ENCODE measurements around the gene SULT1C4. TPM values are rescaled to one million over a fixed set of nuclear protein-coding genes. Genes with fewer than 3 reads are reported as not detected.

SULT1C4 gene
- total RNA-seq, 1 donor from 2014 or later, result 4.5 TPM

- FAIRE-seq (no peak), DNase-seq (ENCODE audit: low spot score in 2 of 2) (no peak)
Measured at GRCh38 chr2:108369153-108369552, 8.6 kb upstream of the SULT1C4 start.

GRCh38 chr2:108370080-108370479 lies 7.7 kb upstream of the SULT1C4 start:
- FAIRE-seq (no peak), DNase-seq (ENCODE audit: low spot score in 2 of 2) (no peak)

- FAIRE-seq (no peak), DNase-seq (ENCODE audit: low spot score in 2 of 2) (no peak)
Measured at GRCh38 chr2:108376774-108377173, 980 bp upstream of the SULT1C4 start.

GRCh38 chr2:108377401-108377800 lies 353 bp upstream of the SULT1C4 start:
- FAIRE-seq (no peak), DNase-seq (ENCODE audit: low spot score in 2 of 2) (no peak)

- FAIRE-seq (no peak), DNase-seq (ENCODE audit: low spot score in 2 of 2) (no peak)
Measured at GRCh38 chr2:108378851-108379250, 1.1 kb downstream of the SULT1C4 start.

GRCh38 chr2:108382196-108382595 lies 4.4 kb downstream of the SULT1C4 start:
- FAIRE-seq, result no peak

GRCh38 chr2:108383146-108383830 lies 5.5 kb downstream of the SULT1C4 start:
- DNase-seq (ENCODE audit: low spot score in 2 of 2), result no peak
- FAIRE-seq, result no peak

More at GRCh38 chr2:108382196-108382595, 4.4 kb downstream of the SULT1C4 start:
- no peak for DNase-seq (ENCODE audit: low spot score in 2 of 2)

- DNase-seq (ENCODE audit: low spot score in 2 of 2), result no peak
- no peak for FAIRE-seq
Measured at GRCh38 chr2:108384662-108385393, 7.1 kb downstream of the SULT1C4 start.

GRCh38 chr2:108385411-108386071 lies 7.8 kb downstream of the SULT1C4 start:
- FAIRE-seq (no peak), DNase-seq (ENCODE audit: low spot score in 2 of 2) (no peak)

GRCh38 chr2:108388045-108388444 lies 10.3 kb downstream of the SULT1C4 start:
- FAIRE-seq (no peak), DNase-seq (ENCODE audit: low spot score in 2 of 2) (no peak)

GRCh38 chr2:108390340-108390739 lies 12.6 kb downstream of the SULT1C4 start:
- FAIRE-seq, result no peak
- no peak for DNase-seq (ENCODE audit: low spot score in 2 of 2)

- DNase-seq (ENCODE audit: low spot score in 2 of 2) (no peak), FAIRE-seq (no peak)
Measured at GRCh38 chr2:108392029-108392428, 14.3 kb downstream of the SULT1C4 start.

GRCh38 chr2:108393197-108393596 lies 15.4 kb downstream of the SULT1C4 start:
- DNase-seq (ENCODE audit: low spot score in 2 of 2) (no peak), FAIRE-seq (no peak)

- no peak for DNase-seq (ENCODE audit: low spot score in 2 of 2)
- no peak for FAIRE-seq
Measured at GRCh38 chr2:108395155-108395554, 17.4 kb downstream of the SULT1C4 start.

GRCh38 chr2:108396845-108397244 lies 19.1 kb downstream of the SULT1C4 start:
- no peak for FAIRE-seq

GRCh38 chr2:108399479-108399878 lies 21.7 kb downstream of the SULT1C4 start:
- FAIRE-seq (no peak), DNase-seq (ENCODE audit: low spot score in 2 of 2) (no peak)

More at GRCh38 chr2:108396845-108397244, 19.1 kb downstream of the SULT1C4 start:
- no peak for DNase-seq (ENCODE audit: low spot score in 2 of 2)

GRCh38 chr2:108401800-108402199 lies 24.0 kb downstream of the SULT1C4 start:
- no peak for DNase-seq (ENCODE audit: low spot score in 2 of 2)
- no peak for FAIRE-seq

- FAIRE-seq, result no peak
- no peak for DNase-seq (ENCODE audit: low spot score in 2 of 2)
Measured at GRCh38 chr2:108403494-108403893, 25.7 kb downstream of the SULT1C4 start.

- FAIRE-seq (no peak), DNase-seq (ENCODE audit: low spot score in 2 of 2) (no peak)
Measured at GRCh38 chr2:108404784-108405397, 27.1 kb downstream of the SULT1C4 start.

- no peak for DNase-seq (ENCODE audit: low spot score in 2 of 2)
- no peak for FAIRE-seq
Measured at GRCh38 chr2:108407864-108408729, 30.3 kb downstream of the SULT1C4 start.

All from frontal cortex (tissue), 4 donors.